ENCODE results near the gene DDI2.
"Not testable (repeated sequence)": the region's sequence is repeated elsewhere in the genome, so short reads cannot be mapped to it uniquely, and the experiment has no call there.

The DDI2 gene

GRCh38 chr1:15595809-15596617, 21.2 kb upstream of the DDI2 start:
- no peak overlapping the region for H3K27ac ChIP-seq
- TF ChIP-seq ZFX (IDR thresholded peaks at IDR 0.05), result no peak
- no peak for TF ChIP-seq CTCF (conservative IDR thresholded peaks at IDR 0.05)

GRCh38 chr1:15598436-15598835, 18.8 kb upstream of the DDI2 start:
- TF ChIP-seq ZFX (IDR thresholded peaks at IDR 0.05), result no peak
- TF ChIP-seq CTCF (conservative IDR thresholded peaks at IDR 0.05), result no peak
- no peak overlapping the region for H3K27ac ChIP-seq

- no peak for TF ChIP-seq ZFX (IDR thresholded peaks at IDR 0.05)
- no peak for TF ChIP-seq CTCF (conservative IDR thresholded peaks at IDR 0.05)
- H3K27ac ChIP-seq, result peak overlapping the region; percentile 41; the same call in 1 of the 2 replicates
These were observed 13.9 kb upstream of the DDI2 start for GRCh38 chr1:15603050-15603965.

GRCh38 chr1:15603966-15604282, 13.3 kb upstream of the DDI2 start:
- not testable (repeated sequence) for H3K27ac ChIP-seq

GRCh38 chr1:15604400-15604799, 12.9 kb upstream of the DDI2 start:
- H3K27ac ChIP-seq, result not testable (repeated sequence)

- TF ChIP-seq CTCF (conservative IDR thresholded peaks at IDR 0.05), result no peak
- TF ChIP-seq ZFX (IDR thresholded peaks at IDR 0.05), result no peak
- H3K27ac ChIP-seq, result no peak overlapping the region
These were observed 11.6 kb upstream of the DDI2 start for GRCh38 chr1:15605398-15606383.

GRCh38 chr1:15609631-15610030, 7.6 kb upstream of the DDI2 start:
- no peak for TF ChIP-seq ZFX (IDR thresholded peaks at IDR 0.05)
- TF ChIP-seq CTCF (conservative IDR thresholded peaks at IDR 0.05), result no peak
- H3K27ac ChIP-seq, result no peak overlapping the region

Data from C4-2B (cell line).